Measurements from ENCODE around the gene MYO15B.

The MYO15B gene

DNA sequence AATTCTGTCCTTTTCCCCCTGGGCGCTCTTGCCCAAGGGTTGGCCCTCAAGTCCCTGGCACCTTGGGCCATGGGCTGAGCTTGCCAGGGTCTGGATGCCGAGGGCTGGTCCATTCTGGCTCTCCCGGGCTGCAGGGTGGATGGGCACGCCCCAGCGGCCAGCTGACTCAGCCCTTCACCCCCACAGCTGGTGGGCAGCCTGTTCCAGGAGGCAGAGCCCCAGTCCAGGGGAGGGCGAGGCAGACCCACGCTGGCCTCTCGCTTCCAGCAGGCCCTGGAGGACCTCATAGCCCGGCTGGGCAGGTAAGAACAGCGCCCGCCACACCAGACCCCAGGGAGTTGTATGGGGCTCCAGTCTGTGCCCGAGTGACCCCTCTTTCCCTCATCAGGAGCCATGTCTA is 15.0 kb downstream of the MYO15B start:
- no peak for DNase-seq

DNA sequence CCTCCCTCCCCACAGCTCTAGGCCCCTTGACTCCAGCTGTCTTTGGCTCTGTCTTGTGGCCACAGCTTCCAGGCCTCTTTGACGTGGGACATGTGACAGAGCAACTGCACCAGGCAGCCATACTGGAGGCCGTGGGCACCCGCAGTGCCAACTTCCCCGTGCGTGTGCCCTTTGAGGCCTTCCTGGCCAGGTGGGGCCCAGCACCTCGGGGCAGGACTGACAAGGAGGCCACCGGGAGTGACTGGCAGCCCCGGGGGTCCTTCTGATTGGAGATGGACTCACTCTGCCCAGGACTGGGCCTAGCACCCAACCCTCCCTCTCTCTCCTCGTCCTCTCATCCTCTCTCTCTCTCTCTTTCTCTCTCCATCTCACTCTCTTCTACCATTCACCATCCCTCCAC is 15.5 kb downstream of the MYO15B start:
- no peak for DNase-seq

DNA sequence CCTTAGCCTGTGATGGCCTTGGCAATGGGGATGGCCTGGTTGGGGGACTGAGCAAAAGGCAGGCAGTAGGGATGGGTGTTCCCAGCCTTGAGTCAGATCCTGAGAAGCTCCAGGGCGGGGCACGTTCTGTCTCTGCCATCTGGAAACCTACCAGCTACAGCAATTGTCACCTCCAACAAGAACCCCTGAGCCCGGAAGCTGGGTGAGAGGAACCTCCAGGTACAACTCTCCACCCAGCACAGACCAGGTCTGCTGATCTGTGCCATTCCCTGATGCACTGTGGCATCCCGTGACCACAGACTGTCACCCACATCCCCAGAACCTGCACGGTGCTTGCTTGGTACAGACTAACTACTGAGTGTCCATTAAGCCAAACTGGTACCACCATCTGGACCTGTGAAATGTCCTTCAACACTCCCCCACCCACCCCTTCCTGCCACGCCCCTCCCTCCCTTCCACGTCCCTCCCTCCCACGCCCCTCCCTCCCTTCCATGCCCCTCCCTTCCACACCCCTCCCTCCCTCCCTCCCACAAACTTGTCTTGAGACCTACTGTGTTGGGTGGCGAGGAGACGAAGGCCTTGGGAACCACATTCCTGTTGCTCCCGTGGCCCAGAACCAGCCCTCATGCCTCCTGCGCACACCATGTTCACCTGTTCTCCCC is 16.6 kb downstream of the MYO15B start:
- no peak for DNase-seq

DNA sequence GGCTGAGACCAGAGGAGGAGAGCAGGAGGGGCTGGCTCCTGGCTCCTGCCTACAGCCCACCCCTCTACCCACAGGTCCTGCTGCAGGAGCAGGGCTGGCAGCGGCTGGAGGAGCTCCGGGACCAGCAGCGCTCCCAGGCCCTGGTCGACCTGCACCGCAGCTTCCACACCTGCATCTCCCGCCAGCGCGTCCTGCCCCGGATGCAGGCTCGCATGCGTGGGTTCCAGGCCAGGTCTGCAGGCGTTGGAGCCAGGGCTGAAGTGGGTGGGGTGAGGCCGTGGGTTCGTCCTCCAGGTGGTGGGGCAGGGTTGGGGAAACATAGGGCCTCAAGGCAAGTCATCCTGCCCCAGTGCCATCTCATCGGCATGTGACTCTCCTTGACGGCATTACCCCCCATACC is 18.2 kb downstream of the MYO15B start:
- no peak for DNase-seq

DNA sequence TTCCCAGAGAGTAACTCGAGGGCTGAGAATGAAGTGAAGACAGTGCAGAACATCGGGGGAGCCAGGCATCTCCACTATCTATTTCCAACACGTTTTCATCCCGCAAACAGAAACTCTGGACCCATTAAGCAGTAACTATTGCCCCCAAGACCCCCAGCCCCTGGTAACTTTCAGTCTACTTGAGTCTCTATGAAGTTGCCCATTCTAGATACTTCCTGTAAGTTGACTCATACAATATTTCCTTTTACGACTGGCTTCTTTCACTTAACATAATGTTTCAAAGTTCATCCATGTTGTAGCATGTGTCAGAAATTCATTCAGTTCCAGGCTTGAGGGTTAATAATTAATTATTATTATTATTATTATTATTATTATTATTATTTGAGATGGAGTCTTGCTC is 19.5 kb downstream of the MYO15B start:
- no peak for DNase-seq

DNA sequence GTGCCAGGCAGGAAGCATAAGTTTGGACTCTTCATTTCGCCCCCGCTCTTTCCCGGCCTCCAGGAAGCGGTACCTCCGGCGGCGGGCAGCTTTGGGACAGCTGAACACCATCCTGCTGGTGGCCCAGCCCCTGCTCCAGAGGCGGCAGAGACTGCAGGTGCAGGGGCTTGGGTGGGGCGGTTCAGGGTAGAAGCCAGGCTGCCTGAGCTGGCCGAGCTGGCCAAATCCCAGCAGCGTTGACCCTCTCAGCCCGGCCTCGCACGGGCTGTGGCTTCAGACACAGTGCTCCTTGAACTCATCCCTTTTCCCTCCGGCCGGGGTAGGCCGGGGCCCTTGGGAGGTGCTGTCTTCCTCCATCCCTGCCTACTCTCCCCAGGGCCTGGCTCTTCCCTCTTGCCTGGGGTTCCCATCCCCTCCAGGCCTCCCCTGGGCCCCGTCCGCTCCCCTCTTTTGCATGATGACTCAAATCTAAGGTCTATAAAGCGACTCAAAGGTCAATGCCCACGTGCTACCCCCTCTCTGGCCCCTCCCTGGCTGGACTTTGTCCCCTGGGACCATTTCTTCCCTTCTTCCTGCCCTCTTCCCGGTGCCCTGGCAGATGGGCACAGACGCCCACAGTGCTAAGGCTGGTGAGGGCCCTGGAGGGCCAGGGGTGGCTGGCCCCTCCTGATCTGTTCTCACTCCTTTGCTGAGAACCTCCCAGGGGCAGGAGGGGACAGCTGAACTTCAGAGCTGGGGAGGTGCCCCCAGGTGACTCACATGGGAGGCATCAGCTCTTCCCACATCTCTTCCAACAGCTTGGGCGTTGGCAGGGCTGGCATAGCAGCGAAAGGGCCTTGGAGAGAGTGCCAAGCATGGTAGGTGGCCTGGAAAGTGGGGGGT is 22.7 kb downstream of the MYO15B start:
- DNase-seq, result no peak

DNA sequence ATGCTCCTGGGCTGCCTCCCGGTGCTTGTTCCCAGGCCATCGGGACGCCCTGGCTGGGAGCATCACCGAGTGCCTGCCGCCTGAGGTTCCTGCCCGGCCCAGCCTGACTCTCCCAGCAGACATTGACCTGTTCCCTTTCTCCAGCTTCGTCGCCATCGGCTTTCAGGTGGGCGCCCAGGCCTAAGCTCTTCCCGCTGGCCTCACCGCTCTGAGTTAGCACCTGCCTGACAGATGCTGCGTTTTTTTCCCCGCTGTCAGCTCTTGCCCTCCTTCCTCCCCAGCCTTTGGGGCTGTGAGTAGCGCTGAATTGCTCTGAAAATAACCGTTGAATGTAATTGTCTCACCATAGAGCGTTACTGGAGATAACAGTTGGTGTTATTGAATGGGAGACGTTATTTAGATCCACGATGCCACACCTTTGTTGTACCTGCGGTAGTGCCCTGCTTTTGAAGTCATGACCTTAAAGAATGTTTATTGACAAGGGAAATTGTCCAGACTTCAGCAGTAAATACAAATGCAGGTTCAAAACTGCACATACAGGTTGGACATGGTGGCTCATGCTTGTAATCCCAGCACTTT is 24.3 kb downstream of the MYO15B start:
- no peak for DNase-seq

DNA sequence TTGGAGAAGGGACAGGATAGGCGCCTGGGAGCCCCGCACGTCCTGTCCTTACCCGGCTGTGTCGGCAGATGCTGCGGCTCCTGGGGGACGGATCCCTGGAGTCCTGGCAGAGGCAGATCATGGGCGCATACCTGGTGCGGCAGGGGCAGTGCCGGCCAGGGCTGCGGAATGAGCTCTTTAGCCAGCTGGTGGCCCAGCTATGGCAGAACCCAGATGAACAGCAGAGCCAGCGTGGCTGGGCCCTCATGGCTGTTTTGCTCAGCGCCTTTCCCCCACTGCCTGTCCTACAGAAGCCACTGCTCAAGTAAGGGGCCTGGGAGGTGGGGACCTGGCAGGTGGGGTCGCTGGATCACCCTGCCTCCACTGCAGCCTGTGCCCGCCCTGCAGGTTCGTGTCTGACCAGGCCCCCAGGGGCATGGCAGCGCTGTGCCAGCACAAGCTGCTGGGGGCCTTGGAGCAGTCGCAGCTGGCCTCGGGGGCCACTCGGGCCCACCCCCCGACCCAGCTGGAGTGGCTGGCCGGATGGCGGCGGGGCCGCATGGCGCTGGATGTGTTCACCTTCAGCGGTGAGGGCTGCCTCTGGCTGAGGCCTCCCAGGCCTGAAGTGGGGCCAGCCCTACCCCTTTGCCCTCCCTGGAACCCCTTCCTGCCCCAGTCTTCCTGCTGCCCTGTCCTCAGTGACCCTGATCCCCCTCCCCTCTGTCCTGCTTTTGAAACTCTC is 25.5 kb downstream of the MYO15B start:
- DNase-seq, result no peak

DNA sequence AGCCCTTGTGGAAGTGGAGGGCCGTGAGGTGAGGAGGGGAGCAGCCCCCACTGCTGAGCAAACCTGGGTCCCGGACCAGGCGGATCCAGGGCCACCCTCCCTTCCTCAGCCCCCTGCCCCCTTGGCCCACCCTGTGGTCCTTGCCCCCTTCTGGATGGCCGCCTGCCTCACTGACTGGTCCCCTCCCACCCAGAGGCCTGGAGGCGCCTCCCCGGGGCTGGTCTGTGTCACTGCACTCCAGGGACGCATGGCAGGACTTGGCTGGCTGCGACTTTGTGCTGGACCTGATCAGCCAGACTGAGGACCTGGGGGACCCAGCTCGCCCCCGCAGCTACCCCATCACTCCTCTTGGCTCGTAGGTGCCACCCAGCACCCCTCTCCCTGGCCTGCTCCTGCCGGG is 26.4 kb downstream of the MYO15B start:
- DNase-seq, result no peak

DNA sequence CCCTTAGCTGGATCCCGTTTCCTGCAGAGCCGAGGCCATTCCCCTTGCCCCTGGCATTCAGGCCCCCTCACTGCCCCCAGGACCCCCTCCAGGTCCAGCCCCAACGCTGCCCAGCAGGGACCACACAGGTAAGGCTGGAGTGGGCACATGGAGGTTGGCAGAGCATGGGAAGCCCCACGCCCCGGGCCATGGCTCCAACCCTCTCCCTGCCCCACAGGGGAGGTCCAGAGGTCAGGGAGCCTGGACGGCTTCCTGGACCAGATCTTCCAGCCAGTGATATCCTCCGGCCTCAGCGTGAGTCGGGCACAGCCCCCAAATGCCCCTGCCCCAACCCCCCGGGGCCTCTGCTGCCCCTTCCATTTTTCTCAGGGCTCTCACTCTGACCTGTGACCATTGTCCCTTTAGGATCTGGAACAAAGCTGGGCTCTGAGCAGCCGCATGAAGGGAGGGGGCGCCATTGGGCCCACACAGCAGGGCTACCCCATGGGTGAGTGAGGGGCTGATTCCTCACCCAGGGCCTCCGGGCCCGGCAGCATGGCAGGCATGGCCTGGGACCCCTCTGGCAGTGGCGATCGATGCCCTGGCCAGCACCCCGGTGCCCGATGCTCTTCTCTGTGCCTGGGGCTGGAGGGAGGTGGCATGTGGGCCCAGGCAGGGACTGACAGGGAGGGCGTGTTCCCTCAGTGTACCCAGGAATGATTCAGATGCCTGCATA is 27.1 kb downstream of the MYO15B start:
- DNase-seq, result no peak

DNA sequence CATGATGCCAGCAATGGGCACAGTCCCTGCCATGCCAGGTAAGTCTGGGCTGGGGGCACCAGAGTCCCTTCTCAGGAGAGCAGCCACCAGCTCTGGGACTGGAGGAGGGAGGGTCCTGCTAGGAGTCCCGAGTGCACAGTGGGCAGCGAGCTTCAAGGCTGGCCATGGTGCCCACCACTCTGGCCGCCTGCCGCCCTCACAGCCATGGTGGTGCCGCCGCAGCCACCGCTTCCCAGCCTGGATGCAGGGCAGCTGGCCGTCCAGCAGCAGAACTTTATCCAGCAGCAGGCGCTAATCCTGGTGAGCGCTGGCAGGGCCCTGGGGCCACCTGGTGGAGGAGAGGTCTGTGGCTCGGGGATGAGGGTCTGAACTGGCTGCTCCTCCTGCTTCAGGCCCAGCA is 27.7 kb downstream of the MYO15B start:
- DNase-seq, result no peak

DNA sequence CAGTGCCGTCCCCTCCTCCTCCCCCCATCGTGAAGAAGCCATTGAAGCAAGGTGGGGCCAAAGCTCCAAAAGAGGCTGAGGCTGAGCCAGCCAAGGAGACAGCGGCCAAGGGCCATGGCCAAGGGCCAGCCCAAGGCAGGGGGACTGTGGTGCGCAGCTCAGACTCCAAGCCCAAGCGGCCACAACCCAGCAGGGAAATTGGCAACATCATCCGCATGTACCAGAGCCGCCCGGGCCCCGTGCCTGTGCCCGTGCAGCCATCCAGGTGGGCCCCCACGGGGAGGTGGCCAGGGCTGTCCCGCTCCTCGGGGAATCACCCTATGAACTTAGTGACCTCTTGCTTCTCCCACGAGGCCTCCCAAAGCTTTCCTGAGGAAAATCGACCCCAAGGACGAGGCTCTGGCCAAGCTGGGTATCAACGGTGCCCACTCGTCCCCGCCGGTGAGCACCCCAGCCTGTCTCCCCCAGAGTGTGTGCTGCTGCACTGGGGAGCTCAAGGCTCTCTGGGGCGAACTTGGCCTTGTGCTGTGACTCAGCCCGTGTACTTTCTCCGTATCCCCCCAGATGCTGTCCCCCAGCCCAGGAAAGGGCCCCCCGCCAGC is 29.0 kb downstream of the MYO15B start:
- DNase-seq, result no peak

DNA sequence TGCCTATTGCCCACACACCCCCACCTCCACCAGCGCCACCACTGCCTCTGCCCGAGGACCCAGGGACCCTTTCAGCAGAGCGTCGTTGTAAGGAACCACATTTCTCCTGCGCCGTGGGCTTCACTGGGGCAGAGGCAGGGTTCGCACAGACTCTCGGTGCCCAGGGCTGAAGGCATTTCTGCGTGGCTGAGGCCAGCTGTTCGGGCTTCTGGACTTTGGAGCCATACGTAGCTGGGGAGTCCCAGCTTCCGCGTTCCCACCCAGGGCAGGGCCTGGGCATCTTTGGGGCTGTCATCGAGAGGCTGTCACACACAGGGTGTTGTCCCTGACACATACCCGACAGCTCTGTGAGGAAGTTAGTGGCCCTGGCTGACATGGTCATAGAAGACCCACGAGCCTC is 29.6 kb downstream of the MYO15B start:
- no peak for DNase-seq

DNA sequence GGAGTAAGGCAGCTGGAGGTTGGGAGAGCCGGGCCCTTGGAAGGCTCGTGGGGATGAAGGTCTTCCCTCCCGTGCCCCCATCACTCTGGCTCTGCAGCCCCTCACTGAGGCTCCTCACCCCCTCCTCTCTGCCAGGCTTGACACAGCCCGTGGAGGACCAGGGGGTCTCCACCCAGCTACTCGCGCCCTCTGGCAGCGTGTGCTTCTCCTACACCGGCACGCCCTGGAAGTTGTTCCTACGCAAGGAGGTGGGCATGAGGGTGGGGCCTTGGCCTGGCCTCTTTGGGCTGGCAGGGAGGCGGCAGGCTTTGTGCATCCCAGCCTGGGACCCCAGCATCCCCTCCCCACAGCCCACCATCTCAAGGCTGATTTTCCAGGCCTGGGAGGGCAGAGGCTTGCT is 30.1 kb downstream of the MYO15B start:
- DNase-seq, result no peak

DNA sequence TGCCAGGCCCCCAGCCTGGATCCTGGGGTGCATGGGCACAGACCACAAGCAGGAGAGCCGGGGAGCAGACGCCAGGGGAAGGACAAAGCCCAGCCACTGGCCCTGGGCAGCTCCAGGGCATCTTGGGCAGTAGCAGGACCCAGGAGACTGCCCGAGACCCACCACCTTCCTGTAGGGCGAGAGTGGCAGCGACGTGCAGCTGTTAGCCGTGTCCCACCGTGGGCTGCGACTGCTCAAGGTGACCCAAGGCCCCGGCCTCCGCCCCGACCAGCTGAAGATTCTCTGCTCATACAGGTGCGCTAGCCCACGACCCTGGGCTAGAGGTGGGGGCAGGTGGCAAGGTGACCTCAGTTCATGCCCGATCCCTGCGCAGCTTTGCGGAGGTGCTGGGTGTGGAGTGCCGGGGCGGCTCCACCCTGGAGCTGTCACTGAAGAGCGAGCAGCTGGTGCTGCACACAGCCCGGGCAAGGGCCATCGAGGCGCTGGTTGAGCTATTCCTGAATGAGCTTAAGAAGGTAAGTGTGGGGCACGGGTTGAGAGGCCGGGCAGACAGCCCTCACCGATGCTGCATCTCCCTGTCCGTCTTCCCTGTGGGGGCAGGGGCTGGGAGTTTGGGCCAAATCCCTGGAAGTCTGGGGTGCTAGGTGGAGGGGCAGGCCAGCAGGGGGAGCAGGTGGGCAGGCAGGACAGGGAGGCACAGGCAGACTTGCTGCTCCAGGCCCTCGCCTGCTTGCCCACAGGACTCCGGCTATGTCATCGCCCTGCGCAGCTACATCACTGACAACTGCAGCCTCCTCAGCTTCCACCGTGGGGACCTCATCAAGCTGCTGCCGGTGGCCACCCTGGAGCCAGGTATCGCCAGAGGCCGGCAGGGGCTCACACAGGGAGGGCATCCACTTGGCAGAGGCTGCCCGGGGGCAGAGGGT is 32.2 kb downstream of the MYO15B start:
- DNase-seq, result peak in 3 of 51 donors; percentile 15 to 23 (median 15)

DNA sequence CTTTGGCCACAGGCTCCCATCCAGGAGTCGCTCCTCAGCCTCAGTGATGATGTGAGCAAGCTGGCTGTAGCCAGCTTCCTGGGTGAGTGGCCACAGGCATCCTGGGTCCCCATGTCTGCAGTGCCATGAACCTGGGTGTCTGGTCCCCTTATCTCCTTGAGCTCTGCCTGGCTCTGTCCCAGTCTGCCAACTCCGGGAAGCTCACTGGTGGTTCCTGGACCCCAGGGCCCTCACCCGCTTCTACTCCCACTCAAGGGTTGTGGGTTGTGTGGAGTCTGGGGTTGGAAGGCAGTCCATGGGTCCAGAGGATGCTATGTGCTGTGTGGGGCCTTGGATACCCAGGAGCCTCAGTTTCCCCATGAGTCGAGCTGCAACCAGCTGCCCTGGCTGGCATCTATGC is 33.9 kb downstream of the MYO15B start:
- DNase-seq, result no peak

DNA sequence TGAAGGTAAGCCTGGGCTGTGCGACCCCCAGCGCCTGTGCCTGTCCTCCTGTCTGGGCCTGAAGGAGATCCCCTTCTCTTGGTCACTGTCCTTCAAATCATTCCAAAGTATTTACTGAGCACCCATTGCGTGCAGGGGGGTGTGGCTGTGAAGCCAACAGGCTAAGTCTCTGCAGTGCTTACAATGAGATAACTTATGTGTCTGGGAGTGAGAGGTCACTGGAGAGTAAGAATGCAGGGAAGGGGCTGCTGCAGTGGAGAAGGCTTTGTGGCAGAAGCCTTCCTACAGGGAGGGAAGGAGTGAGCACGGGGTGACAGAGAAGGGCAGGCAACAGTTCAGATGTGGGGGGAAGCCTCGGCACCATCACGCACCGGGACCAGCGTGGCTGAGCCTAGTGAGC is 34.5 kb downstream of the MYO15B start:
- no peak for DNase-seq

DNA sequence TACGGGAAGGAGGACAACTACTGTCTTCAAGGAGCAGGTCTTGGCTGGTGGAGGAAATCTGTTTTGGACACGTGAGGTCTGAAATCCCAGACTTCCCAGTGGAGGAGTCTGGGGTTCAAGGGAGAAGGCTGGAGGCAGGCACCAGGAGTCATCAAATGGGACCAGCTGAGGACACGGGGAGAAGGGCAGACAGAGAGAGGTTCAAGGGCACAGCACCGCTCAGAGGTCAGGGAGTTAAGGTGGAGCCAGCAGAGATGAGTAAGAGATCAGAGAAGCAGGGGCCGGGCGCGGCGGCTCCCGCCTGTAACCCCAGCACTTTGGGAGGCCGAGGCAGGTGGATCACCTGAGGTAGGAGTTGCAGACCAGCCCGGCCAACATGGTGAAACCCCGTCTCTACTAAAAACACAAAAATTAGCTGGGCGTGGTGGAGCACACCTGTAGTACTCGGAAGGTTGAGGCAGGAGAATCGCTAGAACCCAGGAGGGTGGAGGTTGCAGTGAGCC is 35.2 kb downstream of the MYO15B start:
- no peak for DNase-seq

DNA sequence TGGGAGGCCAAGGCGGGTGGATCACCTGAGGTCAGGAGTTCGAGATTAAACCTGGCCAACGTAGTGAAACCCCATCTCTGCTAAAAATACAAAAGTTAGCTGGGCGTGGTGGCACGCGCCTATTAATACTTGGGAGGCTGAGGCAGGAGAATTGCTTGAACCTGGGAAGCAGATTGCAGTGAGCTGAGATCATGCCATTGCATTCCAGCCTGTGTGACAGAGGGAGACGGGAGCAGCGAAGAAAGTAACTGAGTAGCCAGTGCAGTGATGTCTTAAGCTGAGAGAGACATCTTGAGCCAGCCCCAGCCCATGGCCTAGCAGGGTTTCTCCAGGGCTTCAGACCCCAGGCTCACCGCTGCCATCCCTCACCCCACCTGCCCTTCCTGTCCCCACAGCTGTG is 35.8 kb downstream of the MYO15B start:
- no peak for DNase-seq

DNA sequence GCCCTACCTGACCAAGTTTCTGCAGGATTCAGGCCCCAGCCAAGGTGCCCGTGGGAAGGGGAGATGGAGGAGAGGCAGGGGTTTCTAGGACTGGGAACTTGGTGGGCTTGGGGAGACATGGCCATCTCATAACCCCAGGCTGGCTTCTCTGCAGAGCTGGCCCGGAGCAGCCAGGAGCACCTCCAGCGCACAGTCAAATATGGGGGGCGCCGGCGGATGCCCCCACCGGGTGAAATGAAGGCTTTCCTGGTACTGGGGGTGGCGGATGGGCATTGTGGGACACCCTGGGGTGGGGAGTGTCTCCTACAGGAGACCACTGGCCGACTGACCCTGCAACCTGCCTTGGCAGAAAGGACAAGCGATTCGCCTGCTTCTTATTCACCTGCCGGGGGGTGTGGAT is 36.4 kb downstream of the MYO15B start:
- DNase-seq, result no peak

Measured in hypothalamus (tissue), 51 donors.